Ishikawa (cell line): ENCODE results near the gene VWA1.

Experiments used
- CEBPB ChIP-seq: IDR thresholded peaks from 2 replicates; pipeline ENCODE4 v1.6.1; 2012
- CREB1 ChIP-seq: IDR thresholded peaks from 2 replicates; pipeline ENCODE4 v1.6.1; 2012; ENCODE audit warnings: low read depth
- EGR1 ChIP-seq: IDR thresholded peaks from 2 replicates; pipeline ENCODE4 v1.6.1; 2012
- EP300 ChIP-seq: IDR thresholded peaks from 2 replicates; pipeline ENCODE4 v1.6.1; 2012; ENCODE audit warnings: borderline replicate concordance
- FOXM1 ChIP-seq: IDR thresholded peaks from 2 replicates; pipeline ENCODE4 v1.6.1; 2012; ENCODE audit warnings: low read depth, borderline replicate concordance
- MAX ChIP-seq: IDR thresholded peaks from 2 replicates; pipeline ENCODE4 v1.6.1; 2012
- NFIC ChIP-seq: IDR thresholded peaks from 2 replicates; pipeline ENCODE4 v1.6.1; 2012
- RAD21 ChIP-seq: IDR thresholded peaks from 2 replicates; pipeline ENCODE4 v1.6.1; 2012; ENCODE audit warnings: low read depth
- TAF1 ChIP-seq: IDR thresholded peaks from 2 replicates; pipeline ENCODE4 v1.6.1; 2012; ENCODE audit warnings: low read depth, mild to moderate bottlenecking
- TCF12 ChIP-seq: IDR thresholded peaks from 2 replicates; pipeline ENCODE4 v1.6.1; 2012; ENCODE audit warnings: low read depth
- TEAD4 ChIP-seq: IDR thresholded peaks from 2 replicates; pipeline ENCODE4 v1.6.1; 2012
- YY1 ChIP-seq: IDR thresholded peaks from 2 replicates; pipeline ENCODE4 v1.6.1; 2012; ENCODE audit warnings: low read depth
- ZBTB7A ChIP-seq: IDR thresholded peaks from 2 replicates; pipeline ENCODE4 v1.6.1; 2012; ENCODE audit warnings: low read depth
- TF ChIP-seq, protein P1 (sequence below): IDR thresholded peaks from 2 replicates; pipeline ENCODE4 v1.6.1; 2012
- TF ChIP-seq, protein P2 (sequence below): IDR thresholded peaks from 2 replicates; pipeline ENCODE4 v1.6.1; 2012; ENCODE audit warnings: low read depth, mild to moderate bottlenecking

The VWA1 gene

DNA sequence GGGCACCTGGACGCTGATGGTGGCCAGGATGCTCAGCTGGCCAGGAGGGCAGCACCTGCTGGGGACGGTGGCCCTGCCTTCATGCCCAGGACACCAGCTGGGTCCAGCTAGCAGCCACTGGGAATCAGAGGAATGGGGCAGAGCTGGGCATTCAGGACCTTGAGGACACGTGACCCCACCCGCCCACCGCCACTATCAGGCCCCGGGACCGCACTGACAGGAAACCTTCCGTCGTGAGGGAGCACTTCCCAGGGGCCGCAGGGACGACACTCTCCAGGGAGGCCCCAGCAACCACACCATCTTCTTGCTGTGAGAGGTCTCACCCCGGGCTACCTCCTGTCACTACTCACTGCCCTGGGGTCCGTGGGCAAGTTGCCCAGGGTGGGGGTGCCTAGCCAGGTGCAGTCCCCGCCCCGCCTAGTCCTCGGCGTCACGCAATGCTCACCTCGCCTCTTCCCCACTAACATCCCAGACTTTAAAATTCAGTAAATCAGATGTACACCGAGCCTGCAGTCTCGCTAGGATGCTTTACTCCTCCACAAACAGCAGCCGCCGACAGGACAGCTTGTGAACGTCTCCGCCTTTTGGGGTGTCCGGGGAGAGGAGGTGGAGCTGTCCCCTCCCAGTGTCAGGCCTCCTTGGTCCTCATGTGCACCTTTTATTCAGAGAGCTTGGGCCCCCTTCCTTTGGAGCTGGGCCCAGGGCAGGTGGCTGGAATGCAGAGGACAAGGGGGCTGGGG lies 4.9 kb downstream of the VWA1 start:
- no peak for TF ChIP-seq CREB1
- no peak for TF ChIP-seq ZBTB7A
- TF ChIP-seq, protein P1, sequence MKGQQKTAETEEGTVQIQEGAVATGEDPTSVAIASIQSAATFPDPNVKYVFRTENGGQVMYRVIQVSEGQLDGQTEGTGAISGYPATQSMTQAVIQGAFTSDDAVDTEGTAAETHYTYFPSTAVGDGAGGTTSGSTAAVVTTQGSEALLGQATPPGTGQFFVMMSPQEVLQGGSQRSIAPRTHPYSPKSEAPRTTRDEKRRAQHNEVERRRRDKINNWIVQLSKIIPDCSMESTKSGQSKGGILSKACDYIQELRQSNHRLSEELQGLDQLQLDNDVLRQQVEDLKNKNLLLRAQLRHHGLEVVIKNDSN, result no peak
- no peak for TF ChIP-seq NFIC
- no peak for TF ChIP-seq TEAD4
- TF ChIP-seq RAD21, result no peak
- TF ChIP-seq, protein P2, sequence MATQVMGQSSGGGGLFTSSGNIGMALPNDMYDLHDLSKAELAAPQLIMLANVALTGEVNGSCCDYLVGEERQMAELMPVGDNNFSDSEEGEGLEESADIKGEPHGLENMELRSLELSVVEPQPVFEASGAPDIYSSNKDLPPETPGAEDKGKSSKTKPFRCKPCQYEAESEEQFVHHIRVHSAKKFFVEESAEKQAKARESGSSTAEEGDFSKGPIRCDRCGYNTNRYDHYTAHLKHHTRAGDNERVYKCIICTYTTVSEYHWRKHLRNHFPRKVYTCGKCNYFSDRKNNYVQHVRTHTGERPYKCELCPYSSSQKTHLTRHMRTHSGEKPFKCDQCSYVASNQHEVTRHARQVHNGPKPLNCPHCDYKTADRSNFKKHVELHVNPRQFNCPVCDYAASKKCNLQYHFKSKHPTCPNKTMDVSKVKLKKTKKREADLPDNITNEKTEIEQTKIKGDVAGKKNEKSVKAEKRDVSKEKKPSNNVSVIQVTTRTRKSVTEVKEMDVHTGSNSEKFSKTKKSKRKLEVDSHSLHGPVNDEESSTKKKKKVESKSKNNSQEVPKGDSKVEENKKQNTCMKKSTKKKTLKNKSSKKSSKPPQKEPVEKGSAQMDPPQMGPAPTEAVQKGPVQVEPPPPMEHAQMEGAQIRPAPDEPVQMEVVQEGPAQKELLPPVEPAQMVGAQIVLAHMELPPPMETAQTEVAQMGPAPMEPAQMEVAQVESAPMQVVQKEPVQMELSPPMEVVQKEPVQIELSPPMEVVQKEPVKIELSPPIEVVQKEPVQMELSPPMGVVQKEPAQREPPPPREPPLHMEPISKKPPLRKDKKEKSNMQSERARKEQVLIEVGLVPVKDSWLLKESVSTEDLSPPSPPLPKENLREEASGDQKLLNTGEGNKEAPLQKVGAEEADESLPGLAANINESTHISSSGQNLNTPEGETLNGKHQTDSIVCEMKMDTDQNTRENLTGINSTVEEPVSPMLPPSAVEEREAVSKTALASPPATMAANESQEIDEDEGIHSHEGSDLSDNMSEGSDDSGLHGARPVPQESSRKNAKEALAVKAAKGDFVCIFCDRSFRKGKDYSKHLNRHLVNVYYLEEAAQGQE, result no peak
- TF ChIP-seq EP300, result no peak
- TF ChIP-seq TAF1, result no peak
- no peak for TF ChIP-seq FOXM1
- no peak for TF ChIP-seq YY1
- no peak for TF ChIP-seq TCF12
- no peak for TF ChIP-seq CEBPB
- TF ChIP-seq MAX, result no peak
- TF ChIP-seq EGR1, result no peak

DNA sequence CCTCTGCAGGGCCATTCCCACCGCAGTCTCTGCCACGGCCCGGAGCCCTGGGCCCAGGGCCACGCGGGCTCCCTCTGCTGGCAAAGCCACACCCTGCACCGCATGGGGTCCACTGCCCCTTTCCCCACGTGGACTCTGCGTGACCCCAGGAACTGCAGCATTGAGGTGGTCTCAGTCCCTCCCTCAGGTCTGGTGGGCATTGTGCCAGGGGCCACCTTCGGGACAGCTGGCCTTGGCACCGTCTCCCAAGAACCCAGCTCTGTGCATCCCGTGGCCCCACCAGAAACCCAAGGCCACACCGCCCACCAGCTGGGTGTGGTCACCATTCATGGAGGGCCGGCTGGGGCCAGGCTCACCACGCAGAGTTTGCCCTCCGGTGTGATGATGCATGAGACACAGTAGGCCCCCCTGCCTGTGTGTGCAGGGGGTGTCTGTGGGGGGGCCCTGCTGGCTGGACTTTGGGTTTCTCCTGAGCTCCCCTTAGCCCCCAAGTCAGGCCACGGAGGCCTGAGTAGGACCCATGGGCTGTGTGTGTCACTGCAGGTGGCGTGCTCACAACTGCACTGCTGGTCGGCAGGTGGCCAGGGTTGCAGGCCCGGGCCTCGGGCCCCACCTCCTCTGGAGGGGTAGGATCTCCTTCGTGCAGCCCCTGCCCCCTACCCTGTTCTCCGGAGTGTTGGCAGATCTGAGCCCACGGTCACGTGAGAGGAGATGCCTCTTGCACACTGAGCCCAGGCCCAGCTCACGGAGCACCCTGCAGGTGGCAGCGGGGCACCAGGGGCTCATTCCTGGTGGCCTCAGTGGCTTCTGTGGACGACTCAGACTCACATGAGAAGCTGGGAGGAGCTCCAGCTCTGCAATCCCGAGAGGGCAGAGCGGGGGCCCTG lies 5.8 kb downstream of the VWA1 start:
- TF ChIP-seq FOXM1, result no peak
- TF ChIP-seq NFIC, result no peak; the same call in 1 of the 2 replicates
- TF ChIP-seq ZBTB7A, result peak; percentile 85; the same call in 1 of the 2 replicates
- 0 out of 2 replicates have a peak, but pooled peaks have one; percentile 29 for TF ChIP-seq TCF12
- TF ChIP-seq CEBPB, result no peak
- TF ChIP-seq RAD21, result peak; percentile 55
- peak; percentile 22; the same call in 1 of the 2 replicates for TF ChIP-seq EGR1

- TF ChIP-seq TCF12, result no peak
- no peak for TF ChIP-seq TAF1
- no peak for TF ChIP-seq TEAD4
- TF ChIP-seq EP300, result no peak
- TF ChIP-seq NFIC, result no peak
- no peak for TF ChIP-seq FOXM1
- TF ChIP-seq ZBTB7A, result no peak
These were observed 6.7 kb downstream of the VWA1 start for GRCh38 chr1:1442069-1442770.

- no peak for TF ChIP-seq YY1
- no peak for TF ChIP-seq EGR1
- no peak for TF ChIP-seq ZBTB7A
These were observed 13.7 kb downstream of the VWA1 start, which contains the start of gene ATAD3C for GRCh38 chr1:1449099-1449739. TSS of gene ATAD3C (plus strand) at chr1:1449689. CDS start at chr1:1450684, 995 bp downstream.

DNA sequence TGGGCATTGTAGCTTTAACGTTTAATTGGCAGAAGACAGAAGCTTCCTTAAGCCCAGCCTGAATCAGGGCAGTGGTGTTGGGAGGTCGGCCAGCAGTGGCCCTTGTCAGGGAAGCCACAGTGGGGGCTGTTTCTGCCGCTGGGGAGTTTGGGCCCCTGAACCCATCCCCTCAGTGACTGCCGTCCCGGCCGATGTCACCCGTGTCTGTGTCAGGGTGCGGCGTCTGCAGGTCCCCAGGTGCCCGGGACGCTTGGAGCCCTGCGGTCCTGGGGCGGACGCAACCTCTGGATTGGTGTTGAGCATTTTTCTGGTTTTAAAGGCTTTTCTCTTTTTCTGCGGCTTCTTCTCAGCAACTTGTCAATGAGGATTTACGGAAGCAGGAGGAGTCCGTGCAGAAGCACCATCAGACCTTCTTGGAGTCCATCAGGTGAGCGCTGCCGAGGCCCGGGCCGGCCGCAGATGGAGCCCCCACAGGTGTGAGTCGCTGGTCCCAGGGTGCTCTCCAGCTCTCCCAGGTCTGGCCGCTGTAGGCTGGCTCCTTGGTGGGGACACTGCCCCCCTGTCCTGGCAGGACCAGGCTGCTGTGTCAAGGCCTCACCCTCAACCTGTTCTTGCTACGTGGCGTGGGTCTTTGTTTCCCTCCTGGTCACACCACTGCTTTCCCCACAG lies 16.3 kb downstream of the VWA1 start:
- TF ChIP-seq NFIC, result no peak
- no peak for TF ChIP-seq RAD21
- no peak for TF ChIP-seq TAF1
- no peak for TF ChIP-seq CREB1
- TF ChIP-seq CEBPB, result no peak

DNA sequence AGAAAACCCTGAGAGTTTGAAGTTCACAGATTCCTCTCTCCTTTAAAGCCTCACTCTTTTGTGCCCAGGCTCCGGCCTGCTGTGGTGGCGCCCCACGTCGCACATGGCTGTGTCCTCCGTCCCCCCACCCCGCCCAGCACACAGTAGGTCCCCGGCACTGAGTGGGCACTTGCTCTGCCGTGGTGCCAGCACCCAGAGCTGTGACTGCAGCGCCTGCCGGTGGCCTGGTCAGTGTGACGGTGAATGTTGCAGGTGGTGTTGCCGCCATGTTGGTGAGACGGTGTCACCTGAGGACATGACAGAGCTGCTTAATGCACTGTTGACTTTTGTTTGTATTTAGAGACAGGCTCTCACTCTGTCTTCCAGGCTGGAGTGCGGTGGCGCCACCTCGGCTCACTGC lies 17.4 kb downstream of the VWA1 start:
- TF ChIP-seq CEBPB (no peak), TEAD4 (no peak), FOXM1 (no peak), EP300 (no peak), RAD21 (no peak)

GRCh38 chr1:1455366-1455884 lies 19.9 kb downstream of the VWA1 start:
- no peak for TF ChIP-seq CEBPB
- TF ChIP-seq, protein P1, result no peak
- no peak for TF ChIP-seq YY1
- no peak for TF ChIP-seq FOXM1
- no peak for TF ChIP-seq EGR1
- TF ChIP-seq MAX, result no peak
- TF ChIP-seq EP300, result no peak
